ENCODE data around the gene AGRN. TPM values are rescaled to one million over a fixed set of nuclear protein-coding genes. Genes with fewer than 3 reads are reported as not detected.
"Not testable (repeated sequence)": the region's sequence is repeated elsewhere in the genome, so short reads cannot be mapped to it uniquely, and the experiment has no call there.

Gene AGRN
- polyA plus RNA-seq, 1 donor from 2014 or later, result 0.05 TPM

DNA sequence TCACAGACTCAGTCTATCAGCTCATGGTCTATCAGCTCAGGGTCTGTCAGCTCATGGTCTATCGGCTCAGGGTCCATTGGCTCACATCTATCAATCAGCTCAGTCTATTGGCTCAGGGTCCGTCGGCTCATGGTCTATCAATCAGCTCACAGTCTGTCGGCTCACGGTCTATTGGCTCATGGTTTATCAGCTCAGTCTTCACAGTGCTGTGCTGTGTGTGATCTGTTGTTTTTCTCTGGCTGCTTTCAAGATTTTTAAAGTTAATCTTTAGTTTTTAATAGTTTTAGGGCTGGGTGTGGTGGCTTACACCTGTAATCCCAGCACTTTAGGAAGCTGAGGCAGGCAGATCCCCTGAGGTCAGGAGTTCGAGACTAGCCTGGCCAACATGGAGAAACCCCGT lies 81.6 kb downstream of the AGRN start:
- H3K27me3 Mint-ChIP-seq, result no peaks in the 10 kb centered on the region
- H3K36me3 Mint-ChIP-seq, result peaks cover 6% of the 10 kb centered on the region
- peaks cover 0 to 7% (median 5%) of the 10 kb centered on the region in 3 donors for H3K4me1 Mint-ChIP-seq
- peaks cover 0 to 4% (median 3%) of the 10 kb centered on the region in 3 donors for H3K9me3 Mint-ChIP-seq
- no peak overlapping the region for H3K27ac Mint-ChIP-seq
- no peak overlapping the region for H3K4me3 Mint-ChIP-seq

GRCh38 chr1:1104152-1104551 lies 84.2 kb downstream of the AGRN start:
- peak overlapping the region in 1 of 4 donors; percentile 12 for H3K4me3 Mint-ChIP-seq
- H3K9me3 Mint-ChIP-seq, H3K27me3 Mint-ChIP-seq, H3K27ac Mint-ChIP-seq, H3K36me3 Mint-ChIP-seq, H3K4me1 Mint-ChIP-seq: not testable (repeated sequence)

Other genes with a start within 250 kb of the AGRN start
- gene SAMD11, start 96.2 kb upstream of the AGRN start, polyA plus RNA-seq, result not detected
- 64.9 TPM for gene NOC2L, start 60.9 kb upstream of the AGRN start, polyA plus RNA-seq
- 1.3 TPM for gene KLHL17, start 59.5 kb upstream of the AGRN start, polyA plus RNA-seq
- 0.14 TPM for gene PLEKHN1, start 53.6 kb upstream of the AGRN start, polyA plus RNA-seq
- gene PERM1, start 38.0 kb upstream of the AGRN start, polyA plus RNA-seq, result not detected
- gene HES4, start 20.0 kb upstream of the AGRN start, polyA plus RNA-seq, result not detected
- gene ISG15, start 6.6 kb upstream of the AGRN start, polyA plus RNA-seq, result 191 TPM
- gene RNF223, start 54.2 kb downstream of the AGRN start, polyA plus RNA-seq, result not detected
- gene C1orf159, start 96.0 kb downstream of the AGRN start, polyA plus RNA-seq, result 7.9 TPM
- gene TTLL10, start 153.8 kb downstream of the AGRN start, polyA plus RNA-seq, result not detected
- 3.5 TPM for gene TNFRSF18, start 186.5 kb downstream of the AGRN start, polyA plus RNA-seq
- not detected for gene TNFRSF4, start 194.0 kb downstream of the AGRN start, polyA plus RNA-seq
- 121 TPM for gene SDF4, start 211.9 kb downstream of the AGRN start, polyA plus RNA-seq
- gene B3GALT6, start 212.1 kb downstream of the AGRN start, polyA plus RNA-seq, result 5.6 TPM
- 0.88 TPM for gene C1QTNF12, start 226.6 kb downstream of the AGRN start, polyA plus RNA-seq

All from IgD-negative memory B cell (primary cell).